AG04450 (cell line): ENCODE measurements around the gene ATP13A1. TPM values are rescaled to one million over a fixed set of nuclear protein-coding genes. Genes with fewer than 3 reads are reported as not detected.

Source experiments
- CTCF ChIA-PET: fragments of 300-600, 350-600 bp; formaldehyde crosslinking; extraction: SDS; loops from one replicate; lab custom pipeline; 2022; ENCODE audit warnings: antibody characterized with exemption, inconsistent platforms; lab: Charles Lee
- POLR2A ChIA-PET: fragments of 350-600 bp; formaldehyde crosslinking; extraction: SDS; loops from one replicate; lab custom pipeline; 2021; ENCODE audit warnings: antibody characterized with exemption, inconsistent platforms; lab: Yijun Ruan, JAX
- DNase-seq: peaks from one replicate; pipeline ENCODE4 v3.0.0-alpha.2; 2011; ENCODE audit warnings: low read depth, low spot score
- H3K27ac ChIP-seq: one replicate; pipeline ENCODE4 v1.5.1; 2012; ENCODE audit warnings: low read depth, low read length, control low read depth
- H3K27me3 ChIP-seq: one replicate; pipeline ENCODE4 v1.6.0; 2012; ENCODE audit warnings: low read length; ENCODE audit not compliant: control insufficient read depth, insufficient read depth
- H3K4me3 ChIP-seq: 2 replicates; pipeline ENCODE4 v1.5.1; 2011; ENCODE audit warnings: mild to moderate bottlenecking, low read depth, low read length, control low read depth
- H3K9me3 ChIP-seq: 2 replicates; pipeline ENCODE4 v1.5.1; 2012; ENCODE audit warnings: low read length; ENCODE audit not compliant: control insufficient read depth, insufficient read depth
- CTCF ChIP-seq: IDR thresholded peaks from 2 replicates; pipeline ENCODE4 v1.5.1; 2011; ENCODE audit warnings: low read depth, low read length, control low read depth, inconsistent platforms
- polyA minus RNA-seq: library from RNA; depleted of rRNA, polyadenylated mRNA; stranded (reverse); fragments of >200 nt; gene quantifications from 2 replicates; pipeline ENCODE4 v1.2.3, GENCODE V29; 2011; rRNA and poly(A)+ RNA removed
- polyA plus RNA-seq: library from polyadenylated mRNA; depleted of rRNA; stranded (reverse); fragments of >200 nt; gene quantifications from 2 replicates; pipeline ENCODE4 v1.2.3, GENCODE V29; 2011; rRNA removed

The ATP13A1 gene
- polyA plus RNA-seq: 9.4 and 13.4 TPM in 2 replicates
- 23.7 and 31.8 TPM in 2 replicates for polyA minus RNA-seq

GRCh38 chr19:19663256-19664120 is at the start of gene ATP13A1:
Gene ATP13A1 (minus strand): TSS chr19:19663676. CDS start chr19:19663666, 10 bp downstream.
- peak; percentile 94 for DNase-seq
- POLR2A ChIA-PET: interaction anchor here (0.6 to 1.0 kb wide), 6 partner anchors 9 to 237 kb away, joined by 3 to 7 read pairs (median 4); partner anchors contain the start of genes ZNF253, ZNF506 and ZNF93
- peak within 1 kb of the TSS; percentile 100 for H3K4me3 ChIP-seq
- CTCF ChIA-PET: interaction anchor here (0.7 to 3.0 kb wide), 2 partner anchors 131 to 157 kb away, joined by 6 to 8 read pairs; no protein-coding TSS in a partner anchor
- H3K9me3 ChIP-seq: peaks cover 12% of the 10 kb centered on the region; the same call in 1 of the 2 replicates
- TF ChIP-seq CTCF: no peak
- peak within 1 kb of the TSS; percentile 93 for H3K27ac ChIP-seq
- H3K27me3 ChIP-seq: no peaks in the 10 kb centered on the region

- Histone ChIP-seq H3K9me3 (peaks cover 66% of the 10 kb centered on the region), H3K27me3 (no peaks in the 10 kb centered on the region), H3K4me3 (no peak overlapping the region), H3K27ac (no peak overlapping the region)
- no peak for TF ChIP-seq CTCF
- CTCF ChIA-PET: no interaction called here
- POLR2A ChIA-PET: no interaction called here
- no peak for DNase-seq
Measured at GRCh38 chr19:19711934-19712828, 48.7 kb upstream of the ATP13A1 start.

GRCh38 chr19:19711306-19711933 is 47.9 kb upstream of the ATP13A1 start:
- H3K27ac ChIP-seq: no peak overlapping the region
- no peak for TF ChIP-seq CTCF
- H3K4me3 ChIP-seq: no peak overlapping the region
- H3K9me3 ChIP-seq: peaks cover 67% of the 10 kb centered on the region
- POLR2A ChIA-PET: no interaction called here
- DNase-seq: no peak
- CTCF ChIA-PET: no interaction called here
- no peaks in the 10 kb centered on the region for H3K27me3 ChIP-seq

- TF ChIP-seq CTCF: no peak
- Histone ChIP-seq H3K27me3 (no peaks in the 10 kb centered on the region), H3K27ac (no peak overlapping the region), H3K4me3 (no peak overlapping the region), H3K9me3 (peaks cover 67% of the 10 kb centered on the region)
- ChIA-PET POLR2A (no interaction called here), CTCF (no interaction called here)
- DNase-seq: no peak
Measured at GRCh38 chr19:19710506-19710905, 47.0 kb upstream of the ATP13A1 start.
